ENCODE measurements around the gene SH3BGRL3.
A peak's percentile ranks its signal among the peaks of the same experiment; 100 is the strongest.
"Not testable (repeated sequence)": the region's sequence is repeated elsewhere in the genome, so short reads cannot be mapped to it uniquely, and the experiment has no call there.

The SH3BGRL3 gene
- total RNA-seq = 165 to 302 (median 199) reads per million in 9 experiments

DNA sequence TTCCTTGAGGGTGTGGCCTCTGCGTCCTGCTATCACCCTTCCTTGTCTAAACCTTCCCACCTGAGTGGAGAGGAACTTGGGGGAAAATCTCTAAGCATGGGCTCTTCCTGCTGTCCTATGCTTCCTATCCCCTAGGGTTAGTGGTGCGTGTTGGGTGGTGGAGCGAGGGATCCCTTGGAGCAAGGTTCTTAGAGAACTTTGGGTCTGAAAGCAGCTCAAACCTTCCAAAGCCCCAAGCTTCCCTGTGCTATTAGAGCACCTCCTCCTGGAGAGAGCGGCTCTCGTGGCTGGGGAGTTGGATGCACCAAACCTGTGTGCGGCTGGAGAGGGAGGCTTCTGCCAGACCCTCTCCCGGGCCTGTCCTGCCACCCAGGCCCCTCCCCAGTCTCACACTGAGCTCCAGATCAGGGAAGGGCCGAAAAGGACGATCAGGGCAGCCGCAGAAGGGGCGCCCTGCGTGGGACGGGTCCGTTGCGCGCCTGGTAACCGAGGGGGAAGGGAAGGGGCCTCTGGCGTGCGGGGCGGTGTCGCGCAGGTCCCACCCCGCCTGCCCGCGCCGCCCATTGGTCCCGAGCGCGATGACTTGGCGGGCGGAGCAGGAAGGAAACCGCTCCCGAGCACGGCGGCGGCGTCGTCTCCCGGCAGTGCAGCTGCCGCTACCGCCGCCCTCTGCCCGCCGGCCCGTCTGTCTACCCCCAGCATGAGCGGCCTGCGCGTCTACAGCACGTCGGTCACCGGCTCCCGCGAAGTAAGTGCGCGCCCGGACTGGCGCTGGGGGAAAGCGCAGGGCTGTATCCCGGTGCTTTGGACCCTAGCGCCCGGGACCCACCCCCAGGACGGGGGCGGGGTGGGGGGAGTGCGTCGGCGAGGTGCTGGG, at the start of gene SH3BGRL3:
Gene SH3BGRL3, plus strand, starts transcription at position 631 of the 877 bp plus-strand sequence. Its CDS starts 70 bp downstream, at position 701.
- Mint-ChIP-seq H3K27ac (peak within 1 kb of the TSS; percentile 86 to 94), H3K4me1 (ENCODE audit: low read depth in 2 of 2) (peaks cover 80 to 81% of the 10 kb centered on the region in 2 donors), H3K27me3 (no peaks in the 10 kb centered on the region), H3K4me3 (peak within 1 kb of the TSS; percentile 90 to 96), H3K36me3 (ENCODE audit: insufficient read depth) (peaks cover 38% of the 10 kb centered on the region), H3K9me3 (no peaks in the 10 kb centered on the region)
- DNase-seq (peak; percentile 68 to 77 (median 72)), ATAC-seq (replicated peaks) (peak; percentile 52)

DNA sequence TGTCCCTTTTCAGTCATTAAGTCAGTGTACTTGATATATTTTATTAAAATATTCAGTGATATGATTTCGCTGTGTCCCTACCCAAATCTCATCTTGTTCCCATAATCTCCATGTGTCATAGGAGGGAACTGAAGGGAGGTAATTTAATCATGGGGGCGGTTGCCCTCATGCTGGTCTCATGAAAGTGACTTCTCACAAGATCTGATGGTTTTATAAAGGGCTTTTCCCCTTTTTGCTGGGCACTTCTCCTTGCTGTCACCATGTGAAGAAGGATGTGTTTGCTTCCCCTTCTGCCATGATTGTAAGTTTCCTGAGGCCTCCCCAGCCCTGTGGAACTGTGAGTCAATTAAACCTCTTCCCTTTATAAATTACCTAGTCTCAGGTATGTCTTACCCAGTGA, 49.2 kb upstream of the SH3BGRL3 start:
- H3K4me3 Mint-ChIP-seq; H3K9me3 Mint-ChIP-seq; DNase-seq; H3K27ac Mint-ChIP-seq; H3K36me3 Mint-ChIP-seq (ENCODE audit: insufficient read depth); ATAC-seq (replicated peaks): not testable (repeated sequence)
- Mint-ChIP-seq H3K4me1 (ENCODE audit: low read depth in 2 of 2) (peaks cover 18 to 20% of the 10 kb centered on the region in 2 donors), H3K27me3 (peaks cover 10 to 27% of the 10 kb centered on the region in 2 donors)

DNA sequence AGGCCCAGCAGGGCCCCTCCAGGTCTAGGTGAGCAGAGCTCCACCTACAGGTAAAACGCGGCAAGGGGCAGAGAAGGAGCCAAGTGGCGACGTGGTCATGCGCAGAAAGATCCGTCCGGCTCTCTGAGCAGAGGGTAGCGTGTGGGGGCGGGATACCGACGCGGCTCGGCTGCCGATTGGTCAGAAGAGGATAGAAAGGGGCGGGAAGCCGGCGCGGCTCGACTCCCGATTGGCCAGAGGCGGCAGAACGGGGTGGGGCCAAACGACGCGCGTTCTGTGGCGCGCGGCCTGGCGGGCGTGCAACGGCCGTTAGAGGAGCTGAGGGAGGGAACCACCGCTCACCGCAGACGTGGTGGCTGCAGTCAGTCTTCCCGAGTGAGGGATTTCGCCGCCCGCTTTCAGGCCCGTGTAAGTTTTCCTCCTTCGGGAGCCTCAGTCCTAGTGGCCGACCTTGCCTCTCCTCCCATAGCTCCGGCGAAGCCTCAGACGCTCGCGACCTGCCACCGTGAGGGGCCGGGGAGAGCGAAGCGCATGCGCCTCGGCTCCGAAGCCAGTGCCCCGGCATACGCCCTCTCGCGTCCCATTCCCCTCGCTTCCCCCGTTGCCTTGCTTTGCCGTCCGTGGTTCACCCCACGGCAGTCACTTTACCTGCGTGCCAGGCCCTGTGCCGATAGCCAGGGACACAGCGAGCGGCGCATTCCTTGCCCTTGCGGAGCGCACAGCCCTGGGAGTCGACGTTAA, 45.8 kb upstream of the SH3BGRL3 start, which contains the start of gene CEP85:
Gene CEP85, plus strand, starts transcription at position 298 of the 741 bp plus-strand sequence. CDS start 5,584 bp downstream, outside the sequence.
- no peaks in the 10 kb centered on the region for H3K27me3 Mint-ChIP-seq
- ATAC-seq (replicated peaks) (peak; percentile 92), DNase-seq (peak; percentile 98)
- H3K4me1 Mint-ChIP-seq (ENCODE audit: low read depth in 2 of 2) = peaks cover 17 to 32% of the 10 kb centered on the region in 2 donors
- H3K36me3 Mint-ChIP-seq (ENCODE audit: insufficient read depth) = peaks cover 7% of the 10 kb centered on the region
- H3K4me3 Mint-ChIP-seq = peak within 1 kb of the TSS; percentile 95 to 96
- no peaks in the 10 kb centered on the region for H3K9me3 Mint-ChIP-seq
- H3K27ac Mint-ChIP-seq = peak within 1 kb of the TSS; percentile 96 to 97

DNA sequence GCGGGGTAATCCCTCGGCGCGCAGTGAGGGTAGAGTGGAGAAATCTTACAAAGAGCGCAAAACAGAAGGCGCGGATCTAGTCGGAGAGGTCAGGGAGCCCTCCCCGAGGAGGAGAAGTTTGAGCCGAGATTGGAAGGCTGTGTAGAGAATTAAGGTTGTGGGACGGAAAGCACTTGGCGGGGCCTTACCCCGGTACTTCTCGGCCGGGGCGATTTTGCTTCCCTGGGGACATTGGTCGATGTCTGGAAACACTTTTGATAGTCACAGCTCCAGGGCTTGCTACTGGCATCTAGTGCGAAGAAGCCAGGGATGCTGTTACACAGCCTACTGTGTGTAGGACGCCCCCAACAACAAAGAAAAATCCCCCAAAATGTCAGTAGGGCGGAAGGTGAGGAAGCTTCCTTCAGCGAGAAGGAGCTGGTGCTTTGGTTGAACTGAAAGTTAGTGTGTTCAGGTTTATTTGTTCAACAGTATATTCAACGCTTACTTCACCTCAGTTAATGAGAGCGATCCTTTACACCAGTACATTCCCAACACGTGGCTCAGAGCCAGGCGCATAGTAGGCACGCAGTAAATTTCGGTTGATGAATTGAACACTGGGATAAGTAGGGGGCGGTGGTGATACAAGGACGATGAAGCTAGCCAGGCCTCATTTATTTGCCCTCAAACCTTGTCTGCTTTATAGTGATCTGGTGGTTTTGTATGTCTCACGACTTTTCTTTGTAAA, 45.1 kb upstream of the SH3BGRL3 start:
- DNase-seq (peak in 1 of 3 experiments; percentile 19), ATAC-seq (replicated peaks) (no peak)
- Mint-ChIP-seq H3K27ac (peak overlapping the region; percentile 96 to 97), H3K27me3 (no peaks in the 10 kb centered on the region), H3K4me3 (peak overlapping the region; percentile 95 to 96), H3K9me3 (no peaks in the 10 kb centered on the region), H3K36me3 (ENCODE audit: insufficient read depth) (peaks cover 10% of the 10 kb centered on the region), H3K4me1 (ENCODE audit: low read depth in 2 of 2) (peaks cover 17 to 32% of the 10 kb centered on the region in 2 donors)

DNA sequence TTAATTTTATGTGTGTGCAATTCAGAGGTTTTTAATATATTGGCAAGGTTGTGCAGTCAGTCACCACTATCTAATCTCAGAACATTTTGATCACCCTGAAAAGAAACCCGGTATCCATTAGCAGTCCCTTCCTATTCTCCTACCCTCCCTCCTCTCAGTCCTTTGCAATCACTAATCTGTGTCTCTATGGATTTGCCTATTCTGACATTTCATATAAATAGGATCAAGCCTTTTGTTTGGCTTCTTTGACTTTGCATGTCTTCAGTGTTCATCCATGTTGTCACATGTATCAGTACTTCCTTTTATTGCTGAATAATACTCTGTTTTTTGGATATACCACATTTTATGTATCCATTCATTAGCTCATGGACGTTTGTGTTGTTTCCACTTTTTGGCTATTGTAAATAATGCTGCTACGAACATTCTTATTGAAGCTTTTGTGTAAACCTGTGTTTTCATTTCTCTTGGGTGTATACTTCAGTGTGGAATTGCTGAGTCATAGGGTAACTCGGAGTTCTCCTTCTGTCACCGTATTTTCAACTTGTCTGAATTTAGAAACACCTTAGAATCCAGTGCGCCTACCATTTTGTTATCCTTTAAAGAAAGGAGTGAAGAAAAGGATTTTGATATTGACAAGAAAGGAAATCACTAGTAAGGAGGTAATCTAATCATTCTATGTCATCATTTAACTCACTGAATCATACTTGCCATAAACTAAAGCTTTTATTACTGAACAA, 42.5 kb upstream of the SH3BGRL3 start:
- no peak overlapping the region for H3K27ac Mint-ChIP-seq
- no peak for DNase-seq
- no peaks in the 10 kb centered on the region for H3K9me3 Mint-ChIP-seq
- H3K36me3 Mint-ChIP-seq (ENCODE audit: insufficient read depth) = peaks cover 10% of the 10 kb centered on the region
- ATAC-seq (replicated peaks) = no peak
- H3K4me3 Mint-ChIP-seq = no peak overlapping the region
- no peaks in the 10 kb centered on the region for H3K27me3 Mint-ChIP-seq
- H3K4me1 Mint-ChIP-seq (ENCODE audit: low read depth in 2 of 2) = peaks cover 17 to 32% of the 10 kb centered on the region in 2 donors

DNA sequence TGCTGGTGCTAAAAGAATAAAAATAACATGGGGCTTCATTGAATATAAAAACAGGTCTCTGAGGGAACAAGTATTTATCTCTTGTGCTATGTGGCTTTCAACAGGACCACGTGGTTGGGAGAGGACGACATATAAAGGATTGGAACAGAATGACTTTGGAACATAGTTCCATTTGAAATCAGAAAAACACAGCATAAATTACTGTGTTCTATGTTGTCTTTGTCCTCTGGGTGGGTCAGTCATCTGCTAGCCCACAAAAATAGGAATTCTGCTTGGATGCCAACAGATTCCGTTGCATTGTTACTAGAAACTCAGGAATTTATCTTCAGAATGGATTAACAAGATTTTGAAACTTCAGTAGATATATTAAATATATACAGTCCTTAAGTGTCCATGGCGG, 40.0 kb upstream of the SH3BGRL3 start:
- H3K4me3 Mint-ChIP-seq = no peak overlapping the region
- no peaks in the 10 kb centered on the region for H3K9me3 Mint-ChIP-seq
- no peaks in the 10 kb centered on the region for H3K27me3 Mint-ChIP-seq
- ATAC-seq (replicated peaks) (no peak), DNase-seq (no peak)
- H3K4me1 Mint-ChIP-seq (ENCODE audit: low read depth in 2 of 2) = peaks cover 6 to 23% of the 10 kb centered on the region in 2 donors
- peaks cover 15% of the 10 kb centered on the region for H3K36me3 Mint-ChIP-seq (ENCODE audit: insufficient read depth)
- H3K27ac Mint-ChIP-seq = no peak overlapping the region

DNA sequence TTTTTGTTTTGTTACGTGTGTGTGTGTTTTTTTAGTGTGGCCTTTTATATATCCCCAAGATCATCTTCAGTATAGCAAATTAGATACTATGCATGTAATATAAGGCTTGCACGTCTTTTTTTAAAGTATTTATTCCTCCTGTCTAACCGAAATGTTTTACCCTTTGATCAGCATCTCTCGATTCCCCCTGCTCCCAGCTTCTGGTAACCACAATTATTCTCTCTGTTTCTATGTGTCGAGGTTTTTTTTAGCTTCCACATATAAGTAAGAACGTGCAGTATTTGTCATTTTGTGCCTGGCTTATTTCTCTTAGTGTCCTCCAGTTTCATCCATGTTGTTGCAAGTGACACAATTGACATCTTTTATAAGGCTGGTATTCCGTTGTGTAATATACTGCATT, 27.2 kb upstream of the SH3BGRL3 start:
- Mint-ChIP-seq H3K27ac (no peak overlapping the region), H3K36me3 (ENCODE audit: insufficient read depth) (peaks cover 15% of the 10 kb centered on the region), H3K27me3 (no peaks in the 10 kb centered on the region), H3K9me3 (no peaks in the 10 kb centered on the region), H3K4me1 (ENCODE audit: low read depth in 2 of 2) (no peaks in the 10 kb centered on the region), H3K4me3 (no peak overlapping the region)
- ATAC-seq (replicated peaks) = no peak
- no peak for DNase-seq

DNA sequence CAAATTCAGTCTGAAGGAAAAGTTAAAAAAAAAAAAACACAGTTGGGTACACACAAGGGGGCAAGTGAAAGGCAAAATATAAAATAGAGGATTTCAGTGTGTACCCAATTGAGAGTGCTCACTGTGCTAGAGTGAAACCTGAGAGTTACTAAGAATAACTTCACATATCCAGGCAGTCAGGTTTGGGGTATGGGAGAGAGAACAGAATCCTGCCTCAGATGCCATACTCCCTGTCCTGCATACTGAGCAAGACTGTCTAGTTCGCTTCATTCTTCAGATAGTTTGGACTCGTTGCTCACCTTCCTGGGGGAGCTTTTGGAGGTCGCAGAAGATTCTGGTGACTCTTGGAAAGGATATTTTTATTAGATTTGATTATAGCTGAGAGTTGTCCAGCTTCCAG, 25.5 kb upstream of the SH3BGRL3 start:
- Mint-ChIP-seq H3K36me3 (ENCODE audit: insufficient read depth) (peaks cover 22% of the 10 kb centered on the region), H3K4me1 (ENCODE audit: low read depth in 2 of 2) (no peaks in the 10 kb centered on the region), H3K27ac (peak overlapping the region in 1 of 2 donors; percentile 33), H3K27me3 (no peaks in the 10 kb centered on the region), H3K4me3 (no peak overlapping the region), H3K9me3 (no peaks in the 10 kb centered on the region)
- ATAC-seq (replicated peaks) (no peak), DNase-seq (no peak)

GRCh38 chr1:26257222-26257621, 22.7 kb upstream of the SH3BGRL3 start:
- Mint-ChIP-seq H3K36me3 (ENCODE audit: insufficient read depth) (peaks cover 41% of the 10 kb centered on the region), H3K9me3 (no peaks in the 10 kb centered on the region), H3K27me3 (no peaks in the 10 kb centered on the region), H3K4me3 (no peak overlapping the region), H3K4me1 (ENCODE audit: low read depth in 2 of 2) (no peaks in the 10 kb centered on the region), H3K27ac (no peak overlapping the region)
- ATAC-seq (replicated peaks) (no peak), DNase-seq (no peak)

DNA sequence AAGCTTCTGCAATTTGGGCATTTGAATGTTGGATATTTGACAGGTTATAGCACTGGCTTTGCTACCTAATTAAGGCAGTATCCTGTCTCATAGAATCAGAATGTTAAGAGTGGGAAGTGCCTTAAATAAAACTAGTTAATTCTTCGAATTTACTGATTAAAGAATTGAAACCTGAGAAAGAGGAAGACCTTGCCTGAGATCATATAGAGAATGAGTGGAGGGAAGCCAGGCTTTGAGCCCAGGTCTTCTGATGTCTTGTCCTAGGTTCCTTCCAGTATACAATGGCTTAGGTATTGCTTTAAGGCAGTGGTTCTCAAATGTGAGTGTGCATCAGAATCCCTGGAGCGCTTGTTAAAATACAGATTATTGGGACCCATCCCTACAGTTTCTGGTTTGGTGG, 20.9 kb upstream of the SH3BGRL3 start:
- ATAC-seq (replicated peaks) = no peak
- no peaks in the 10 kb centered on the region for H3K4me1 Mint-ChIP-seq (ENCODE audit: low read depth in 2 of 2)
- DNase-seq = no peak
- peaks cover 52% of the 10 kb centered on the region for H3K36me3 Mint-ChIP-seq (ENCODE audit: insufficient read depth)
- H3K4me3 Mint-ChIP-seq = no peak overlapping the region
- H3K9me3 Mint-ChIP-seq = no peaks in the 10 kb centered on the region
- H3K27me3 Mint-ChIP-seq = no peaks in the 10 kb centered on the region
- H3K27ac Mint-ChIP-seq = peak overlapping the region in 1 of 2 donors; percentile 31

- Mint-ChIP-seq H3K27me3 (no peaks in the 10 kb centered on the region), H3K27ac (no peak overlapping the region), H3K36me3 (ENCODE audit: insufficient read depth) (peaks cover 56% of the 10 kb centered on the region), H3K9me3 (no peaks in the 10 kb centered on the region), H3K4me1 (ENCODE audit: low read depth in 2 of 2) (no peaks in the 10 kb centered on the region), H3K4me3 (no peak overlapping the region)
- ATAC-seq (replicated peaks) (no peak), DNase-seq (no peak)
These were observed 20.3 kb upstream of the SH3BGRL3 start for GRCh38 chr1:26259578-26259977.

- Mint-ChIP-seq H3K27ac (no peak overlapping the region), H3K36me3 (ENCODE audit: insufficient read depth) (peaks cover 43% of the 10 kb centered on the region), H3K4me1 (ENCODE audit: low read depth in 2 of 2) (no peaks in the 10 kb centered on the region), H3K27me3 (no peaks in the 10 kb centered on the region), H3K4me3 (no peak overlapping the region), H3K9me3 (no peaks in the 10 kb centered on the region)
- DNase-seq (no peak), ATAC-seq (replicated peaks) (no peak)
These were observed 16.7 kb upstream of the SH3BGRL3 start for GRCh38 chr1:26263212-26263611.
